GM23338 (cell line): ENCODE measurements around the gene ZFHX3.
A peak's percentile ranks its signal among the peaks of the same experiment; 100 is the strongest.

Source experiments
- CREB1 ChIP-seq: fragments of 250-450 bp; sonication (Bioruptor Pico); IDR thresholded peaks from 2 replicates; pipeline ENCODE4 v1.5.0; 2020; ENCODE audit warnings: low read depth, mild to moderate bottlenecking, moderate library complexity
- CTCF ChIP-seq, 2 experiments: fragments of 200-600 bp in 1 of 2; sonication (generic) in 1 of 2; conservative IDR thresholded peaks; 2 replicates each; pipeline versions ENCODE4 v1.5.1 to v1.6.1; 2016 to 2017; ENCODE audit warnings: antibody characterized with exemption in 2 of 2, low read depth in 2 of 2, mild to moderate bottlenecking in 2 of 2, moderate library complexity in 1 of 2
- EZH2 ChIP-seq: fragments of 200-600 bp; sonication (generic); IDR thresholded peaks from one replicate; pipeline ENCODE4 v1.8.0; 2017; ENCODE audit warnings: antibody characterized with exemption, mild to moderate bottlenecking, low read depth; ENCODE audit not compliant: unreplicated experiment
- EZH2phosphoT487 ChIP-seq: fragments of 200-600 bp; sonication (generic); IDR thresholded peaks from one replicate; pipeline ENCODE4 v1.8.1; 2018; ENCODE audit warnings: antibody characterized with exemption; ENCODE audit not compliant: unreplicated experiment
- JUNB ChIP-seq: IDR thresholded peaks from one replicate; pipeline ENCODE4 v1.6.1; 2016; ENCODE audit warnings: antibody characterized with exemption; ENCODE audit not compliant: unreplicated experiment
- POLR2AphosphoS5 ChIP-seq: IDR thresholded peaks from 2 replicates; pipeline ENCODE4 v1.6.1; 2016; ENCODE audit warnings: antibody characterized with exemption, low read depth
- REST ChIP-seq: IDR thresholded peaks from one replicate; pipeline ENCODE4 v1.6.1; 2018; ENCODE audit warnings: antibody characterized with exemption; ENCODE audit not compliant: unreplicated experiment
- STAT1 ChIP-seq: IDR thresholded peaks from one replicate; pipeline ENCODE4 v1.6.1; 2016; ENCODE audit warnings: antibody characterized with exemption; ENCODE audit not compliant: unreplicated experiment
- ZNF114 ChIP-seq: fragments of 250-450 bp; sonication (Bioruptor Pico); IDR thresholded peaks from 2 replicates; pipeline ENCODE4 v1.5.0; 2020; ENCODE audit warnings: mild to moderate bottlenecking, moderate library complexity

DNA sequence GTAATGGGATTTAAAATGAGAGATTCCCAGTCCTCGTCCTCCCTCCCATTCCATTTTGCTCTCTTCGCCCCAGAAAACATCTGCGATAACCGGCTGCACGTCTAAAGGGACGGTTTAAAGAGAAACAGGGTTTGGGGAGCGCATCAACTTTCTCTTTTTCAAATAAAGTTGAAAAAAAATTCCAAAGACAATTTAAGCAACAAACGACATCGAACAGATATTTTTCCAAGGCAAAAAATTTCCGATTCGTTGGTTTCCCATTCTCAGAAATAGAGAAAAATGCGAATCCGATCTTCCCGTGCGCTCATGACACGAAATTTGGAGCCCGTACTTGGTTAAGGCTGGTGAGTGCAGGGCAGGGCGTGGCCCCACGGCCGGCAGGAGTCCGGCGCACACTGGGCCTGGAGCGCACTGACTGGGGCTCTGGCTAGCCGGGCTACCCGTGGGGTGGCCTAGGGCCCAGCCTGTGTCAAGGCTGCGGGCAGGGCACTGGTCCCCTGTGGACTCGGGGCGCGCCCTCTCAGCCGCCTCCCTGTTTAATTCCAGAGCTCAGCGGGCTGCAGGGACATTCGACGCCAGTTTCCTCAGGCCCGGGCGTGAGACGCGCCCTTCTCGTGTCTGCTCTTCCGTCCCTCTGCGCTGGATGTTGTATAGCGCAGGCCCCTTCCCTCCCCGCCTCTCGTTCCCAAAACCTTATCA is 17.9 kb upstream of the ZFHX3 start:
- TF ChIP-seq CTCF (conservative IDR thresholded peaks at IDR 0.05; ENCODE audit: low read depth in 2 of 2) (no peak), POLR2AphosphoS5 (no peak), STAT1 (no peak), EZH2phosphoT487 (peak; percentile 37), EZH2 (peak; percentile 92), REST (no peak), JUNB (no peak), CREB1 (no peak), ZNF114 (CRISPR knock-in tag) (no peak)
